Adrenal gland (tissue), 12 donors: Measurements from ENCODE around the gene PROM1. TPM values are rescaled to one million over a fixed set of nuclear protein-coding genes. Genes with fewer than 3 reads are reported as not detected.
A peak's percentile ranks its signal among the peaks of the same experiment; 100 is the strongest.

ENCODE experiments used
- DNase-seq, 7 donors: peaks; one replicate each; pipeline ENCODE4 v3.0.0-alpha.2; 2019 to 2020
- H3K27ac ChIP-seq, 5 donors: fragments of 200-600 bp; sonication (generic) in 4 of 5; 1 replicate in 3 of 5; 2 replicates in 2 of 5; pipeline versions ENCODE4 v1.5.1 to v1.8.0; 2016 to 2020; ENCODE audit warnings: mild to moderate bottlenecking in 1 of 5
- H3K27me3 ChIP-seq: fragments of 200-600 bp; 2 replicates; pipeline ENCODE4 v1.8.0; 2021
- H3K36me3 ChIP-seq, 2 donors: fragments of 200-600 bp; replicated peaks in 1 of 2; 1 replicate in 1 of 2; 2 replicates in 1 of 2; pipeline versions ENCODE4 v1.5.1 to v1.8.0; 2018 to 2022
- H3K4me1 ChIP-seq, 2 donors: fragments of 200-600 bp; replicated peaks in 1 of 2; 1 replicate in 1 of 2; 2 replicates in 1 of 2; pipeline versions ENCODE4 v1.5.1 to v1.8.0; 2018 to 2021
- H3K4me3 ChIP-seq, 4 donors: fragments of 200-600 bp; sonication (generic) in 3 of 4; one replicate each; pipeline ENCODE4 v1.5.1; 2016 to 2018
- H3K9me3 ChIP-seq, 3 donors: fragments of 200-600 bp; sonication (generic) in 1 of 3; replicated peaks in 1 of 3; 1 replicate in 2 of 3; 2 replicates in 1 of 3; pipeline versions ENCODE4 v1.5.1 to v1.8.0; 2016 to 2021
- POLR2A ChIP-seq, 2 donors: fragments of 450-650 bp; IDR thresholded peaks; one replicate each; pipeline ENCODE4 v1.6.1; 2017; ENCODE audit warnings: antibody characterized with exemption in 2 of 2, mild to moderate bottlenecking in 2 of 2, moderate library complexity in 1 of 2
- WGBS, 4 donors: extraction: QIAGEN DNeasy Blood & Tissue Kit in 2 of 4; methylation state at CpG; one replicate each; pipeline versions ENCODE4 v1.1.5 to v1.1.7; 2013 to 2017; 5-methylcytosine and 5-hydroxymethylcytosine counted together
- intact Hi-C, 2 donors: fragments of 100-400 bp; cut with DNase I; formaldehyde crosslinking; loops; one replicate each; pipeline versions ENCODE4 v1.14.1 to v1.15.0; 2022 to 2023
- polyA plus RNA-seq, 3 donors: library from polyadenylated mRNA; stranded (reverse); fragments of 200-250 nt in 2 of 3; fragments of 350-450 nt in 1 of 3; fragmentation: Illumina TruSeq in 1 of 3; extraction: RNeasy Lipid Tissue Mini Kit (QIAGEN cat#74804) in 1 of 3; gene quantifications; one replicate each; pipeline ENCODE4 v1.2.3, GENCODE V29; 2013 to 2014
- total RNA-seq, 9 donors: library from RNA; depleted of rRNA in 4 of 9; stranded (reverse); fragments of >200 nt in 4 of 9; fragments of 120-200 nt in 1 of 9; fragmentation: NEBNext Ultra II Directional in 1 of 9; extraction: Animal tissue kit (Norgen Biotek cat#: 25700) in 1 of 9; gene quantifications; one replicate each; pipeline versions ENCODE4 v1.1.0 to v1.2.4, GENCODE V29; 2013 to 2023
- TF ChIP-seq, protein P1 (sequence below), 6 experiments: fragments of 450-650 bp in 4 of 6; fragments of 200-600 bp in 2 of 6; sonication (generic) in 1 of 6; IDR thresholded peaks; 1 replicate in 5 of 6; 2 replicates in 1 of 6; pipeline versions ENCODE4 v1.5.1 to v1.8.0; 2016 to 2021; ENCODE audit warnings: antibody characterized with exemption in 6 of 6, mild to moderate bottlenecking in 2 of 6, moderate library complexity in 1 of 6
- donor health status: healthy with polysubstance abuse.
- donor health status: Bipolar disorder and iron deficiency.
- donor health status: DM: yes; HTN: yes; CAD: no.
- donor health status: DM: no; HTN: no; CAD: no.
- donor health status: DM: no; HTN: no; CAD: no.
- donor health status: DM: yes; HTN: yes; CAD: no.

The PROM1 gene
- total and polyA plus RNA-seq, 12 donors: 0.14 to 1.6 (median 0.39) TPM; not detected in 4

DNA sequence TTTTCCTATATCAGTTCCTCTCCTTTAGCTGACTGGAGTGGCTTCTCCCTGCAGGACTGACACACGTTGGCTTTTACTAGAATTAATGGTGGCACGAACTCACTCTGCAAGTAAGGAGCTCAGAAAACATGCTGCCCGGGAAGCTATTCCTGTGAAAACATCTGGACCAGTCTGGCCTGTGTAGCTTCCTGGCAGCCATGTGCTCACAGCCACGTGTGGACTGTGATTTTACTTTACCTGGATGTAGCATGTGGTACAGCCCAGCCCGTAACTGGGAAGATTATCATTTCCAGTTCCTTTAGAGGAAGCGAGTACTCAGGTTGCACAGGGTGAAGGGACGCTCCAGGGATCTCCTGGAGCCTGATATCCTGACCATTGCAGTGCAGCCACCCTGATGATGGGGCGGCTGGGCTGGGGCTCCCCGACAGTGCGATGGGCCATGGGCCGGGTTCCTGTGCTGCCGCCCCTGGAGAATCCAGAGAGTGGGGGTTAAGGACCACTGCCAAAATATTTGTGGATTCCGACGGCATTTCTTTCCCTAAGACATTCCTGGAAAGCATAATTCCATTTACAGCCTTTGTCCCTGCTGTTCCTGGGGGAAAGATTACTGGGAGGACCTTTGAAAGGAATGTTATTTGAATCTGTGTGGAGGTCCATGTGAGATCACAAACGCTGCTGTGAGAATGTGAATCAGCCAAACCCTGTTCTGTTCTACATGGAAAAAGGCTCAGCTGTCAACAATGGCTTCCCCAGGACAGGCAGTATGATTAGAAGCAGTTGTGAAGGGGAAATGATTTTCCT, 35.0 kb downstream of the PROM1 start:
- Histone ChIP-seq H3K27ac (no peak overlapping the region), H3K27me3 (peaks cover 4% of the 10 kb centered on the region), H3K4me3 (no peak overlapping the region), H3K4me1 (no peaks in the 10 kb centered on the region), H3K36me3 (no peaks in the 10 kb centered on the region), H3K9me3 (no peaks in the 10 kb centered on the region)
- 50 to 70% (median 64%) methylated on average over 6 to 15 of the region's 15 CpGs for WGBS, 4 donors
- DNase-seq: no peak
- intact Hi-C loops: no loop called here
- TF ChIP-seq POLR2A (IDR thresholded peaks at IDR 0.05): no peak
- TF ChIP-seq, protein P1, sequence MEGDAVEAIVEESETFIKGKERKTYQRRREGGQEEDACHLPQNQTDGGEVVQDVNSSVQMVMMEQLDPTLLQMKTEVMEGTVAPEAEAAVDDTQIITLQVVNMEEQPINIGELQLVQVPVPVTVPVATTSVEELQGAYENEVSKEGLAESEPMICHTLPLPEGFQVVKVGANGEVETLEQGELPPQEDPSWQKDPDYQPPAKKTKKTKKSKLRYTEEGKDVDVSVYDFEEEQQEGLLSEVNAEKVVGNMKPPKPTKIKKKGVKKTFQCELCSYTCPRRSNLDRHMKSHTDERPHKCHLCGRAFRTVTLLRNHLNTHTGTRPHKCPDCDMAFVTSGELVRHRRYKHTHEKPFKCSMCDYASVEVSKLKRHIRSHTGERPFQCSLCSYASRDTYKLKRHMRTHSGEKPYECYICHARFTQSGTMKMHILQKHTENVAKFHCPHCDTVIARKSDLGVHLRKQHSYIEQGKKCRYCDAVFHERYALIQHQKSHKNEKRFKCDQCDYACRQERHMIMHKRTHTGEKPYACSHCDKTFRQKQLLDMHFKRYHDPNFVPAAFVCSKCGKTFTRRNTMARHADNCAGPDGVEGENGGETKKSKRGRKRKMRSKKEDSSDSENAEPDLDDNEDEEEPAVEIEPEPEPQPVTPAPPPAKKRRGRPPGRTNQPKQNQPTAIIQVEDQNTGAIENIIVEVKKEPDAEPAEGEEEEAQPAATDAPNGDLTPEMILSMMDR (IDR thresholded peaks at IDR 0.05): no peak

DNA sequence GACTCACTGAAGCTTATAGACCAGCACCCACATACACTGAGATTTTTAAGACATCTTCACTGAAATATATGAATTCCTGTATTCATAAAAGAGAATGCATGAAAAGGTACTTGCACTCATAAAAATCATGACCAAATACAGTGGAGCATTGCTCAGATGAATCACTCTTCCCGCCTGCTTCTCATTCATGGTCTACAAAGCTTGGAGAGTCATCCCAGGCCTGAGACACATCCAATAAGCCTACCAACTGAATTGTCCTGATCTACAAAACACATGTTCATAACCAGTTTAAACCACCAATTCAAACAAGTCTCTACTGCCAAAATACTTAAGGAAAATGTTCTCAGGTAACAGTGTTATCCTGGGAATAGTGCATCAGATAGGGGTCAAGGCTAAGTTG, 38.1 kb downstream of the PROM1 start:
- no peaks in the 10 kb centered on the region for H3K36me3 ChIP-seq
- 88 to 100% (median 95%) methylated on average over 1 of the region's 1 CpG for WGBS, 4 donors
- TF ChIP-seq, protein P1 (IDR thresholded peaks at IDR 0.05): no peak
- no peak for TF ChIP-seq POLR2A (IDR thresholded peaks at IDR 0.05)

DNA sequence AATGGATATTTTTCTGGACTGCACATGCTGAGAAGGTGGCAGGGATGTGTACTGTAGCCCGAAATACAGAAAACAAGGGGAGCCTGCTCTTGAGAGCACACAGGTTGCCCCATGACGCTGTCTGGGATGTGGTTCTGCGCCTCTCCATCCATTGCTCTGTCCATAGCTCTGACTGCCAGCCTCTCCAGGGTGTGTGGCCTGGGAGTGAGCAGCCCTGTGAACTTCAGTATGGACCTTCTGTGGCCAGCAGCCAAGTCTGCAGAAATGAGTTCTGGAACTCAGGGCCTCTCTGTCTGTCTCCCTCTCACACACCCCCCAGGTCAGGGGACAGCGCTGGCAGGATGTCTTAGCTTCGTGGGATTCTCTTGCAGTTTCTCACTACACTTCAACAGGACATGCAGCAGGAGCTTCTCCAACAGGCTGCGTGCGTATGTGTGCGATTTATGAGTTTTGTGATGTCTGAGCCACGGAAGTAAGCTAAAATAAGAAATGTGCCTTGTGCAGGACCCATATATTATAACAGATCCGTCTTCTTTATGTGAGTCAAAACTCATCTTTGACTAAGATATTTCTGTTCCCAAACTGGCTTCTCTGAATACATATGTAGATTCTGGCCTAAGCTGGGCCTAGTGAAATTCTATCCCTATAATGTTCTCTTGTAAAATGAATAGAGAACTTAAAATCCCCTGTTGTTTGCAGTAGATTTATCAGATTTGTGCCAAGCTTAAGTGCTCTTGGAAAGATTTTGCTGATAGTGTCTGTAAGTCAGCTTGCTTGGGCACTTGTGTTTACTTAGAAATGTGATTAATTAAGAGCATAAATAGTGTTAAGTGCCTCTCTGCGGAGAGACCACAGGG, 40.0 kb downstream of the PROM1 start:
- DNase-seq: peak in 3 of 7 donors; percentile 13 to 57 (median 22)
- Histone ChIP-seq H3K9me3 (no peaks in the 10 kb centered on the region), H3K4me3 (no peak overlapping the region), H3K27ac (no peak overlapping the region), H3K27me3 (no peaks in the 10 kb centered on the region), H3K4me1 (no peaks in the 10 kb centered on the region), H3K36me3 (no peaks in the 10 kb centered on the region)
- TF ChIP-seq, protein P1 (IDR thresholded peaks at IDR 0.05): no peak
- no peak for TF ChIP-seq POLR2A (IDR thresholded peaks at IDR 0.05)
- 61 to 76% (median 72%) methylated on average over 9 to 11 of the region's 11 CpGs for WGBS, 4 donors
- intact Hi-C loops: no loop called here

More for the DNA sequence above, 38.1 kb downstream of the PROM1 start:
- no peaks in the 10 kb centered on the region for H3K9me3 ChIP-seq
- DNase-seq: no peak
- H3K27me3 ChIP-seq: no peaks in the 10 kb centered on the region
- H3K4me3 ChIP-seq: no peak overlapping the region
- H3K4me1 ChIP-seq: no peaks in the 10 kb centered on the region
- intact Hi-C loops: no loop called here
- no peak overlapping the region for H3K27ac ChIP-seq

DNA sequence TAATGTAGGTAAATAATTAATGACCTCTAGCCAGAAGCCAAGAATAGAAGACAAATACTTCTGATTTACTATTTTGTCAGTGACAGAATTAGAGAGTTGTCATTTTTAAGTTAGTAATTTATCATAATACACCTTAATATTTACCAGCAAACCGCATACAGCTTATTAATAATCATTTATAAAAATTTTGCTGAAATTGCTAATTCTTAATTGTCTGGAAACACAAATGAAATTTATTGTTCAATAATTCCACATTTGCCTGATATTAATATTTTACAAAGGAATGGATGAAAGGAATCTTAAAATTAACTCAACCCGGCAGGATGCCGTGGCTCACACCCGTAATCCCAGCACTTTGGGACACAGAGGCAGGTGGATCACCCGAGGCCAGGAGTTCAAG, 44.7 kb downstream of the PROM1 start:
- 87 to 91% (median 89%) methylated on average over 5 of the region's 5 CpGs for WGBS, 4 donors
- no peak for DNase-seq
- no peak overlapping the region for H3K4me3 ChIP-seq
- H3K9me3 ChIP-seq: no peaks in the 10 kb centered on the region
- no peak overlapping the region for H3K27ac ChIP-seq
- no peak for TF ChIP-seq POLR2A (IDR thresholded peaks at IDR 0.05)
- TF ChIP-seq, protein P1 (IDR thresholded peaks at IDR 0.05): no peak
- intact Hi-C loops: loop anchor here in 1 of 2 donors (10.0 kb wide), 1 partner anchor 126 kb away; no protein-coding TSS in a partner anchor
- H3K4me1 ChIP-seq: no peaks in the 10 kb centered on the region
- no peaks in the 10 kb centered on the region for H3K36me3 ChIP-seq
- H3K27me3 ChIP-seq: no peaks in the 10 kb centered on the region
